Peyer's patch (tissue), 4 donors: Measurements from ENCODE around the gene VAMP2.

Source experiments
- CTCF ChIP-seq, 6 experiments: fragments of 450-650 bp in 4 of 6; fragments of 200-600 bp in 2 of 6; sonication (generic) in 1 of 6; IDR thresholded peaks; one replicate each; pipeline ENCODE4 v1.5.1; 2017 to 2019; ENCODE audit warnings: antibody characterized with exemption in 6 of 6, mild to moderate bottlenecking in 3 of 6, moderate library complexity in 1 of 6
- POLR2A ChIP-seq, 2 donors: fragments of 450-650 bp; IDR thresholded peaks; one replicate each; pipeline ENCODE4 v1.5.1; 2017; ENCODE audit warnings: antibody characterized with exemption in 2 of 2, mild to moderate bottlenecking in 2 of 2, moderate library complexity in 2 of 2

DNA sequence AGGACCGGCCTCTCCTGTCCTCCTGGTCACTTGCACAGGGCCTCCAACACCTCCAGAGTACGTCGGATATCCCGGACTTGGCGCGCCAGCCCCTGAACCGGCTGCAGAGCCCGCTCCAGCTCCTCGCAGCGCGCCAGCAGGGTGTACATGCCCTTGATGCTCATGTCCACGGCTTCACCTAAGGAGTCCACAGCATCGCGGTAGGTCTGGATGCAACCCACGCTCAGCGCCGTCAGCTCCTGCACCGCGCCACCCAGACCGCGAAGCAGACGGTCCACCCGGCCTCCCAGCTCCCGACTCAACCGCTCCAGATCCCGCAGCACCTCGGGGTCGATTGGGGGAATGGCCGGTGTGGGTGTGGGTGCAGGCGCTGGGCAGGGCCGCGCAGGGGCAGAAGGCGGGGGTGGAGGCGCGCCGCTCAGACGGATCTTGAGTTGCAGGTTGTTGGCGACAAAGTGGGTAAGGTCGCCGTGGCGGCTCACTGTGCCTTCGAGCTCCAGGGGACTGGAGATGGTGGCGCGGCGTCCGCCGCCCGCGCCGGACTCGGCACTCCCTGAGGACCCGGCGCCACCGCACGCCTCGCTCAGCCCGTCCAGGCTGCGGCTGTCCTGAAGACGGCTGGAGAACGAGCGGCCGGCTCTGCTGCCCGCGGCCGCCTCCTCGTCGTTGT is 26.4 kb upstream of the VAMP2 start:
- TF ChIP-seq CTCF (IDR thresholded peaks at IDR 0.05) (no peak), POLR2A (IDR thresholded peaks at IDR 0.05) (no peak)
